ENCODE data around the gene RAE1. TPM values are rescaled to one million over a fixed set of nuclear protein-coding genes. Genes with fewer than 3 reads are reported as not detected.
A peak's percentile ranks its signal among the peaks of the same experiment; 100 is the strongest.

RAE1 gene
- polyA plus RNA-seq, 3 donors from 2014 or later: 35.7 to 54.5 (median 40.3) TPM

- DNase-seq: peak; percentile 34 to 70 (median 53)
Observed at GRCh38 chr20:57317789-57318371, 33.2 kb upstream of the RAE1 start.

GRCh38 chr20:57319584-57319983, 31.5 kb upstream of the RAE1 start:
- Mint-ChIP-seq H3K9me3 (no peaks in the 10 kb centered on the region), H3K27me3 (ENCODE audit: low read depth in 3 of 3) (peaks cover 2 to 32% (median 4%) of the 10 kb centered on the region in 3 donors), H3K4me1 (peaks cover 12 to 13% of the 10 kb centered on the region in 2 donors), H3K36me3 (no peaks in the 10 kb centered on the region), H3K27ac (no peak overlapping the region), H3K4me3 (peak overlapping the region in 1 of 5 donors; percentile 14)
- DNase-seq: no peak

More at GRCh38 chr20:57317789-57318371, 33.2 kb upstream of the RAE1 start:
- Mint-ChIP-seq H3K27ac (peak overlapping the region in 4 of 6 donors; percentile 25 to 76 (median 38)), H3K27me3 (ENCODE audit: low read depth in 3 of 3) (peaks cover 0 to 22% (median 4%) of the 10 kb centered on the region in 3 donors), H3K9me3 (no peaks in the 10 kb centered on the region), H3K4me1 (peaks cover 12 to 13% of the 10 kb centered on the region in 2 donors), H3K36me3 (no peaks in the 10 kb centered on the region), H3K4me3 (peak overlapping the region in 2 of 5 donors; percentile 51 to 70)

- Mint-ChIP-seq H3K27me3 (ENCODE audit: low read depth in 3 of 3) (peaks cover 2 to 34% (median 5%) of the 10 kb centered on the region in 3 donors), H3K27ac (no peak overlapping the region), H3K36me3 (no peaks in the 10 kb centered on the region), H3K9me3 (no peaks in the 10 kb centered on the region), H3K4me1 (peaks cover 9 to 12% of the 10 kb centered on the region in 2 donors), H3K4me3 (no peak overlapping the region)
- no peak for DNase-seq
Observed at GRCh38 chr20:57320358-57320757, 30.7 kb upstream of the RAE1 start.

GRCh38 chr20:57321142-57321541, 29.9 kb upstream of the RAE1 start:
- H3K9me3 Mint-ChIP-seq: no peaks in the 10 kb centered on the region
- H3K27ac Mint-ChIP-seq: no peak overlapping the region
- H3K36me3 Mint-ChIP-seq: no peaks in the 10 kb centered on the region
- no peak overlapping the region for H3K4me3 Mint-ChIP-seq
- peaks cover 5 to 7% of the 10 kb centered on the region in 2 donors for H3K4me1 Mint-ChIP-seq
- DNase-seq: no peak
- H3K27me3 Mint-ChIP-seq (ENCODE audit: low read depth in 3 of 3): peaks cover 1 to 34% (median 2%) of the 10 kb centered on the region in 3 donors

- Mint-ChIP-seq H3K36me3 (no peaks in the 10 kb centered on the region), H3K27ac (peak overlapping the region in 1 of 6 donors; percentile 5), H3K4me1 (peaks cover 5 to 7% of the 10 kb centered on the region in 2 donors), H3K9me3 (no peaks in the 10 kb centered on the region), H3K4me3 (no peak overlapping the region), H3K27me3 (ENCODE audit: low read depth in 3 of 3) (peaks cover 1 to 37% (median 2%) of the 10 kb centered on the region in 3 donors)
- no peak for DNase-seq
Observed at GRCh38 chr20:57322476-57322875, 28.6 kb upstream of the RAE1 start.

GRCh38 chr20:57323034-57323433, 28.0 kb upstream of the RAE1 start:
- H3K36me3 Mint-ChIP-seq: no peaks in the 10 kb centered on the region
- H3K27ac Mint-ChIP-seq: no peak overlapping the region
- DNase-seq: no peak
- peaks cover 4 to 5% of the 10 kb centered on the region in 2 donors for H3K4me1 Mint-ChIP-seq
- peaks cover 1 to 34% (median 2%) of the 10 kb centered on the region in 3 donors for H3K27me3 Mint-ChIP-seq (ENCODE audit: low read depth in 3 of 3)
- no peak overlapping the region for H3K4me3 Mint-ChIP-seq
- no peaks in the 10 kb centered on the region for H3K9me3 Mint-ChIP-seq

GRCh38 chr20:57325632-57326356, 25.3 kb upstream of the RAE1 start:
- Mint-ChIP-seq H3K27ac (no peak overlapping the region), H3K4me3 (no peak overlapping the region), H3K4me1 (no peaks in the 10 kb centered on the region), H3K9me3 (no peaks in the 10 kb centered on the region), H3K36me3 (no peaks in the 10 kb centered on the region), H3K27me3 (ENCODE audit: low read depth in 3 of 3) (peaks cover 1 to 32% (median 2%) of the 10 kb centered on the region in 3 donors)
- DNase-seq: no peak

- H3K9me3 Mint-ChIP-seq: no peaks in the 10 kb centered on the region
- no peak for DNase-seq
- peaks cover 1 to 27% (median 2%) of the 10 kb centered on the region in 3 donors for H3K27me3 Mint-ChIP-seq (ENCODE audit: low read depth in 3 of 3)
- no peaks in the 10 kb centered on the region for H3K36me3 Mint-ChIP-seq
- H3K27ac Mint-ChIP-seq: no peak overlapping the region
- peaks cover under 1 to 1% of the 10 kb centered on the region in 2 donors for H3K4me1 Mint-ChIP-seq
- no peak overlapping the region for H3K4me3 Mint-ChIP-seq
Observed at GRCh38 chr20:57326667-57327455, 24.2 kb upstream of the RAE1 start.

GRCh38 chr20:57327820-57328219, 23.2 kb upstream of the RAE1 start:
- no peak for DNase-seq
- H3K27me3 Mint-ChIP-seq (ENCODE audit: low read depth in 3 of 3): peaks cover 1 to 20% (median 2%) of the 10 kb centered on the region in 3 donors
- no peak overlapping the region for H3K27ac Mint-ChIP-seq

GRCh38 chr20:57329608-57330221, 21.3 kb upstream of the RAE1 start, which contains the start of gene SPO11:
SPO11 (plus strand) TSS chr20:57329803; CDS start chr20:57329868, 65 bp downstream.
- no peak within 1 kb of the TSS for H3K4me3 Mint-ChIP-seq
- H3K9me3 Mint-ChIP-seq: no peaks in the 10 kb centered on the region
- no peak within 1 kb of the TSS for H3K27ac Mint-ChIP-seq
- DNase-seq: no peak
- peaks cover 0 to 8% (median 2%) of the 10 kb centered on the region in 3 donors for H3K27me3 Mint-ChIP-seq (ENCODE audit: low read depth in 3 of 3)
- peaks cover 5 to 8% of the 10 kb centered on the region in 2 donors for H3K4me1 Mint-ChIP-seq
- no peaks in the 10 kb centered on the region for H3K36me3 Mint-ChIP-seq

More at GRCh38 chr20:57327820-57328219, 23.2 kb upstream of the RAE1 start:
- Mint-ChIP-seq H3K4me3 (no peak overlapping the region), H3K4me1 (peaks cover 5 to 8% of the 10 kb centered on the region in 2 donors), H3K36me3 (no peaks in the 10 kb centered on the region), H3K9me3 (no peaks in the 10 kb centered on the region)

GRCh38 chr20:57330998-57331397, 20.1 kb upstream of the RAE1 start:
- no peak for DNase-seq
- Mint-ChIP-seq H3K27me3 (ENCODE audit: low read depth in 3 of 3) (peaks cover 0 to 7% (median 2%) of the 10 kb centered on the region in 3 donors), H3K4me3 (no peak overlapping the region), H3K27ac (no peak overlapping the region), H3K36me3 (no peaks in the 10 kb centered on the region), H3K4me1 (peaks cover 5 to 8% of the 10 kb centered on the region in 2 donors), H3K9me3 (no peaks in the 10 kb centered on the region)

GRCh38 chr20:57332105-57333089, 18.7 kb upstream of the RAE1 start:
- Mint-ChIP-seq H3K36me3 (no peaks in the 10 kb centered on the region), H3K9me3 (no peaks in the 10 kb centered on the region), H3K27ac (no peak overlapping the region), H3K4me1 (peaks cover 5 to 8% of the 10 kb centered on the region in 2 donors), H3K4me3 (peak overlapping the region in 1 of 5 donors; percentile 1), H3K27me3 (ENCODE audit: low read depth in 3 of 3) (peaks cover 4 to 9% (median 4%) of the 10 kb centered on the region in 3 donors)
- peak in 1 of 3 donors; percentile 29 for DNase-seq

All from immature natural killer cell (primary cell).